ENCODE data around the gene HOTAIR. TPM values are rescaled to one million over a fixed set of nuclear protein-coding genes. Genes with fewer than 3 reads are reported as not detected.

The HOTAIR gene
- total RNA-seq, 1 experiment from 2014 or later, result not detected

GRCh38 chr12:53950789-53951576 is 23.8 kb downstream of the HOTAIR start:
- H3K23ac ChIP-seq (ENCODE audit: insufficient read length, low read depth, low read length), result no peak overlapping the region
- H3K27ac ChIP-seq (ENCODE audit: insufficient read length, low read depth, low read length), result no peak overlapping the region
- H3K23me2 ChIP-seq (ENCODE audit: insufficient read length, low read depth, low read length, poor library complexity, severe bottlenecking), result no peaks in the 10 kb centered on the region
- peaks cover 0 to 9% of the 10 kb centered on the region in 2 experiments; a peak in 4 of 5 replicates for H3K9me3 Mint-ChIP-seq
- no peak overlapping the region for H3T11ph ChIP-seq (ENCODE audit: low read length)
- no peak overlapping the region for H3K27ac Mint-ChIP-seq
- WGBS (ENCODE audit: extremely low coverage, insufficient read length, low lambda C conversion rate), result no CpG with 5 or more reads among the region's 34 CpGs
- no peak overlapping the region for H4K91ac ChIP-seq (ENCODE audit: insufficient read length, low read depth, low read length)
- no peak overlapping the region for H3K4me2 ChIP-seq (ENCODE audit: insufficient read depth, insufficient read length, low read length)
- no peak overlapping the region for H3K4me3 Mint-ChIP-seq
- H3K27me3 ChIP-seq (ENCODE audit: insufficient read depth, low read length), result peaks cover 98% of the 10 kb centered on the region
- no peak overlapping the region for H3K4ac ChIP-seq (ENCODE audit: low read depth, low read length)
- peaks cover 6 to 18% of the 10 kb centered on the region in 2 experiments; a peak in 3 of 4 replicates for H3K4me1 Mint-ChIP-seq
- no peak overlapping the region for H3K56ac ChIP-seq (ENCODE audit: insufficient read length, low read depth, low read length)
- no peak overlapping the region for H3K9ac ChIP-seq (ENCODE audit: extremely low read depth, insufficient read length, low read length)
- no peak overlapping the region for H3K14ac ChIP-seq (ENCODE audit: insufficient read depth, low read length)
- no peak overlapping the region for H4K8ac ChIP-seq (replicated peaks; ENCODE audit: insufficient read length, low read depth, low read length)
- H2AK5ac ChIP-seq (ENCODE audit: insufficient read length, low read length), result no peak overlapping the region
- H2BK15ac ChIP-seq (ENCODE audit: low read depth, low read length), result no peak overlapping the region
- H3K36me3 Mint-ChIP-seq (ENCODE audit: insufficient read depth in 1 of 3, low read depth in 3 of 3), result no peaks in the 10 kb centered on the region; a peak in 2 of 7 replicates
- TF ChIP-seq CTCF (conservative IDR thresholded peaks at IDR 0.05), result no peak
- no peak overlapping the region for H4K5ac ChIP-seq (ENCODE audit: insufficient read length, low read depth, low read length)
- no peak overlapping the region for H2BK20ac ChIP-seq (ENCODE audit: low read depth, low read length, poor library complexity, severe bottlenecking)
- H3K79me1 ChIP-seq (ENCODE audit: insufficient read depth, low read depth, low read length, poor library complexity, severe bottlenecking), result no peaks in the 10 kb centered on the region
- no peak overlapping the region for H2BK12ac ChIP-seq (ENCODE audit: insufficient read length, low read depth, low read length)
- no peaks in the 10 kb centered on the region for H4K20me1 ChIP-seq (ENCODE audit: control insufficient read depth, insufficient read depth, insufficient read length)
- H3K4me1 ChIP-seq (ENCODE audit: insufficient read depth, low read length), result no peaks in the 10 kb centered on the region
- no peak overlapping the region for H2BK5ac ChIP-seq (ENCODE audit: insufficient read length, low read length)
- DNase-seq, result no peak
- no peak overlapping the region for H2AFZ ChIP-seq (ENCODE audit: low read length)
- H2BK120ac ChIP-seq (ENCODE audit: low read depth, low read length, poor library complexity, severe bottlenecking), result no peak overlapping the region
- no peaks in the 10 kb centered on the region for H3K79me2 ChIP-seq (ENCODE audit: insufficient read depth, low read length)
- H3K9me3 ChIP-seq (ENCODE audit: control insufficient read depth, low read depth, low read length), result no peaks in the 10 kb centered on the region
- no peak overlapping the region for H3K18ac ChIP-seq (ENCODE audit: insufficient read length, low read depth, low read length)
- H3K27me3 Mint-ChIP-seq (ENCODE audit: low read depth), result peaks cover 99% of the 10 kb centered on the region
